Esophagus squamous epithelium (tissue), 4 donors: ENCODE measurements around the gene CIBAR2.

Source experiments
- POLR2A ChIP-seq, 4 donors: fragments of 450-650 bp; IDR thresholded peaks; one replicate each; pipeline ENCODE4 v1.6.1; 2017; ENCODE audit warnings: antibody characterized with exemption in 4 of 4, mild to moderate bottlenecking in 4 of 4, moderate library complexity in 3 of 4
- TF ChIP-seq, protein P1 (sequence below), 6 experiments: fragments of 450-650 bp in 4 of 6; fragments of 200-600 bp in 2 of 6; sonication (generic) in 2 of 6; IDR thresholded peaks; one replicate each; pipeline ENCODE4 v1.5.1; 2016 to 2019; ENCODE audit warnings: antibody characterized with exemption in 6 of 6, mild to moderate bottlenecking in 4 of 6, moderate library complexity in 4 of 6

DNA sequence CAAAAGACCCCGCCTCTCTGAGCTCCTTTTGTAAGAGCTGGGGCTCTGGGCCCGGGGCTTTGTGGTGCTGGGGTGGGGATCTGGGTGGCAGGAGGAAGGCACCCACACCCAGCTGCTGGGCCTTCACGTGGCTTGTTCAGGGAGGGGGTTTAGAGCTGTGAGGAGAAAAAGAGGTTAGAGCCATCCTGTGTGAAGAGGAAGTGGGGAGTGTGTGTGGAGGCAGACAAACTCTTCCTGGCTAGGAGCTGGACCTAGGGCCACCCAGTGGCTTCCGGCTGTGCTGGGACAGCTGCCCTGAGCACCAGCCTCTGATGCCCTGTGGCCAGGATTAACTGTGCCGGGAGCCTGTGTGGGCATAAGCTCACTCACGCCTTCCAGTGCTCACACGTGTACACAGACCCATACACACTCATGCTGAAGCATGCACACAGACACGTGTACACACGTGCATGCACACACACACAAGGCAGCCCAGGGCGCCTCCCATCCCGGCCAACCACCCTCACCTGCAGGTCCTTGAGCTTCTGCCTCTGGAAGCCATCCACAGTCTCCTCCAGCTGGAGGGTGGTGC is 7.4 kb downstream of the CIBAR2 start:
- TF ChIP-seq, protein P1, sequence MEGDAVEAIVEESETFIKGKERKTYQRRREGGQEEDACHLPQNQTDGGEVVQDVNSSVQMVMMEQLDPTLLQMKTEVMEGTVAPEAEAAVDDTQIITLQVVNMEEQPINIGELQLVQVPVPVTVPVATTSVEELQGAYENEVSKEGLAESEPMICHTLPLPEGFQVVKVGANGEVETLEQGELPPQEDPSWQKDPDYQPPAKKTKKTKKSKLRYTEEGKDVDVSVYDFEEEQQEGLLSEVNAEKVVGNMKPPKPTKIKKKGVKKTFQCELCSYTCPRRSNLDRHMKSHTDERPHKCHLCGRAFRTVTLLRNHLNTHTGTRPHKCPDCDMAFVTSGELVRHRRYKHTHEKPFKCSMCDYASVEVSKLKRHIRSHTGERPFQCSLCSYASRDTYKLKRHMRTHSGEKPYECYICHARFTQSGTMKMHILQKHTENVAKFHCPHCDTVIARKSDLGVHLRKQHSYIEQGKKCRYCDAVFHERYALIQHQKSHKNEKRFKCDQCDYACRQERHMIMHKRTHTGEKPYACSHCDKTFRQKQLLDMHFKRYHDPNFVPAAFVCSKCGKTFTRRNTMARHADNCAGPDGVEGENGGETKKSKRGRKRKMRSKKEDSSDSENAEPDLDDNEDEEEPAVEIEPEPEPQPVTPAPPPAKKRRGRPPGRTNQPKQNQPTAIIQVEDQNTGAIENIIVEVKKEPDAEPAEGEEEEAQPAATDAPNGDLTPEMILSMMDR (IDR thresholded peaks at IDR 0.05) = no peak
- TF ChIP-seq POLR2A (IDR thresholded peaks at IDR 0.05) = no peak
